K562 (cell line): ENCODE data around the gene BBX. TPM values are rescaled to one million over a fixed set of nuclear protein-coding genes. Genes with fewer than 3 reads are reported as not detected.
A peak's percentile ranks its signal among the peaks of the same experiment; 100 is the strongest.

Source experiments
- ATAC-seq: fragments of 200-7000 bp; cut with Tn5 transposase; 3 replicates; pipeline ENCODE4 v1.9.1; 2020; ENCODE audit warnings: moderate library complexity
- BruUV-seq: library from RNA; stranded (reverse); fragments of 400-500 nt; replicated peaks from 2 replicates; lab custom pipeline; 2021; lab: Mats Ljungman, UMichigan
- CTCF ChIA-PET: fragments of 300-600 bp; formaldehyde crosslinking; extraction: SDS; loops from one replicate; lab custom pipeline; 2021; ENCODE audit warnings: low intra/inter-chr PET ratio; lab: Yijun Ruan, JAX
- POLR2A ChIA-PET: fragments of 300-600, 350-650 bp; sonication (Branson Sonifier 250); formaldehyde crosslinking; extraction: SDS; loops from one replicate; lab custom pipeline; 2021; ENCODE audit warnings: antibody characterized with exemption, inconsistent platforms; lab: Yijun Ruan, JAX
- DNase-seq, 4 experiments: peaks; one replicate each; pipeline versions ENCODE4 v3.0.0 to v3.0.0-alpha.2; 2011 to 2018; ENCODE audit warnings: low spot score in 3 of 4, mixed read lengths in 3 of 4; ENCODE audit errors: extremely low read depth in 1 of 4
- FAIRE-seq: peaks from 2 replicates; lab custom pipeline; 2011; peaks lifted over from hg19 to GRCh38; lab: Jason Lieb, UNC
- H2AFZ ChIP-seq: 2 replicates; pipeline ENCODE4 v1.6.0; 2011; ENCODE audit warnings: low read depth, low read length, control low read depth, inconsistent platforms
- H3K27ac ChIP-seq: fragments of 200-600 bp; 3 replicates; pipeline ENCODE4 v1.8.0; 2011; ENCODE audit warnings: low read depth, mild to moderate bottlenecking, control low read depth, inconsistent platforms, low read length, moderate library complexity, mixed read lengths; ENCODE audit errors: extremely low read depth
- H3K27me3 ChIP-seq, 2 experiments: fragments of 300-600 bp in 1 of 2; 2 replicates in 1 of 2; 3 replicates in 1 of 2; pipeline versions ENCODE4 v1.6.0 to v1.8.0; 2011; ENCODE audit warnings: inconsistent platforms in 2 of 2, low read length in 2 of 2, mild to moderate bottlenecking in 1 of 2, mixed read lengths in 1 of 2, moderate library complexity in 1 of 2; ENCODE audit not compliant: control insufficient read depth in 2 of 2, insufficient read depth in 2 of 2
- H3K36me3 ChIP-seq: fragments of 300-600 bp; 3 replicates; pipeline ENCODE4 v1.8.0; 2011; ENCODE audit warnings: mild to moderate bottlenecking, low read length, inconsistent platforms; ENCODE audit not compliant: control insufficient read depth, insufficient read depth
- H3K4me1 ChIP-seq, 2 experiments: fragments of 200-600 bp in 1 of 2; replicated peaks in 1 of 2; 2 replicates in 1 of 2; 3 replicates in 1 of 2; pipeline versions ENCODE4 v1.5.1 to v1.8.0; 2011; ENCODE audit warnings: inconsistent platforms in 2 of 2, low read length in 2 of 2, mild to moderate bottlenecking in 1 of 2, mixed read lengths in 1 of 2, moderate library complexity in 1 of 2; ENCODE audit not compliant: control insufficient read depth in 2 of 2, insufficient read depth in 2 of 2
- H3K4me2 ChIP-seq: 2 replicates; pipeline ENCODE4 v1.6.1; 2011; ENCODE audit warnings: low read length, control low read depth, inconsistent platforms, mixed read lengths; ENCODE audit not compliant: insufficient read depth
- H3K4me3 ChIP-seq: fragments of 200-600 bp; sonication (generic), shearing (Covaris generic); 2 replicates; pipeline ENCODE4 v1.5.1; 2016; ENCODE audit warnings: control low read depth, inconsistent platforms
- H3K79me2 ChIP-seq: fragments of 200-600 bp; 3 replicates; pipeline ENCODE4 v1.8.0; 2011; ENCODE audit warnings: low read length, inconsistent platforms; ENCODE audit not compliant: control insufficient read depth, insufficient read depth
- H3K9ac ChIP-seq, 2 experiments: 2 replicates each; pipeline versions ENCODE4 v1.6.0 to v1.6.1; 2011; ENCODE audit warnings: low read depth in 2 of 2, low read length in 2 of 2, control low read depth in 1 of 2, inconsistent platforms in 1 of 2, mild to moderate bottlenecking in 1 of 2, mixed read lengths in 1 of 2; ENCODE audit not compliant: insufficient read depth in 1 of 2
- H3K9me1 ChIP-seq: one replicate; pipeline ENCODE4 v1.6.0; 2011; ENCODE audit warnings: inconsistent platforms, mild to moderate bottlenecking, low read length, moderate library complexity; ENCODE audit not compliant: control insufficient read depth, insufficient read depth
- H3K9me3 ChIP-seq: replicated peaks from 2 replicates; pipeline ENCODE4 v1.5.1; 2011; ENCODE audit warnings: low read depth, low read length, inconsistent platforms; ENCODE audit not compliant: control insufficient read depth, insufficient read depth
- H4K20me1 ChIP-seq: replicated peaks from 2 replicates; pipeline ENCODE4 v1.6.1; 2011; ENCODE audit warnings: low read length, inconsistent platforms, mixed read lengths; ENCODE audit not compliant: control insufficient read depth, insufficient read depth
- IFI16 ChIP-seq: fragments of 250-450 bp; sonication (Bioruptor Pico); IDR thresholded peaks from 2 replicates; pipeline ENCODE4 v2.1.2; 2022; ENCODE audit warnings: mild to moderate bottlenecking, inconsistent platforms
- POLR2A ChIP-seq: fragments of 450-650 bp; conservative IDR thresholded peaks from 2 replicates; pipeline ENCODE4 v1.6.1; 2016
- RBFOX2 ChIP-seq: fragments of 200-400 bp; formaldehyde crosslinking; IDR thresholded peaks from 2 replicates; pipeline ENCODE4 v1.6.1; 2017; ENCODE audit warnings: low read depth, mild to moderate bottlenecking, low read length, moderate library complexity
- SAFB ChIP-seq: fragments of 200-400 bp; formaldehyde crosslinking; IDR thresholded peaks from 2 replicates; pipeline ENCODE4 v1.6.1; 2017; ENCODE audit warnings: low read depth, low read length, borderline replicate concordance
- TRIM24 ChIP-seq, 2 experiments: fragments of 450-650 bp; IDR thresholded peaks; 2 replicates each; pipeline ENCODE4 v1.6.1; 2016
- ZBTB7A ChIP-seq: IDR thresholded peaks from 2 replicates; pipeline ENCODE4 v1.6.1; 2011; ENCODE audit warnings: low read depth, mild to moderate bottlenecking, low read length, moderate library complexity, borderline replicate concordance; ENCODE audit not compliant: control insufficient read depth
- WGBS: fragments of 100-300 bp; shearing (Covaris generic); methylation state at CpG from one replicate; pipeline ENCODE4 v1.1.6; 2016; ENCODE audit warnings: low coverage, mixed read lengths; ENCODE audit not compliant: insufficient coverage; ENCODE audit errors: missing lambda C conversion rate; 5-methylcytosine and 5-hydroxymethylcytosine counted together
- in situ Hi-C: fragments of 300-500 bp; cut with MboI; formaldehyde crosslinking; loops from 4 replicates; pipeline ENCODE4 v1.15.0; 2018; ENCODE audit warnings: inconsistent platforms, mixed read lengths
- intact Hi-C: fragments of 100-400 bp; cut with micrococcal nuclease; formaldehyde crosslinking; loops from 2 replicates; pipeline ENCODE4 v1.14.2; 2022
- polyA plus RNA-seq, 8 experiments: library from polyadenylated mRNA; depleted of rRNA in 4 of 8; stranded (reverse) in 5 of 8; unstranded in 3 of 8; fragments of >200 nt; fragmentation: Nextera tagmentation in 2 of 8; fragmentation: Illumina TruSeq in 1 of 8; extraction: Ambion mirVana in 2 of 8; extraction: Trizol in 1 of 8; gene quantifications; 2 replicates each; pipeline versions ENCODE4 v1.2.1 to v1.2.3, GENCODE V29; 2011 to 2014; ENCODE audit warnings: inconsistent platforms in 1 of 8, missing spikeins in 1 of 8
- total RNA-seq, 7 experiments: library from RNA; depleted of rRNA in 6 of 7; stranded (reverse); fragments of >200 nt in 6 of 7; fragmentation: Illumina TruSeq in 2 of 7; extraction: Trizol in 2 of 7; gene quantifications; 2 replicates each; pipeline versions ENCODE4 v1.2.1 to v1.2.3, GENCODE V29; 2011 to 2021; ENCODE audit warnings: low replicate concordance in 1 of 7
- TF ChIP-seq, protein P1 (sequence below): IDR thresholded peaks from 3 replicates; pipeline ENCODE4 v1.6.1; 2011; ENCODE audit warnings: borderline replicate concordance, mild to moderate bottlenecking, moderate library complexity; ENCODE audit not compliant: insufficient read length; ENCODE audit errors: extremely low read depth
- TF ChIP-seq, protein P2 (sequence below), 3 experiments: fragments of 200-800 bp in 1 of 3; sonication (Bioruptor generic) in 1 of 3; sonication (generic) in 1 of 3; formaldehyde crosslinking in 1 of 3; IDR thresholded peaks; 2 replicates each; pipeline versions ENCODE4 v1.6.1 to v1.8.0; 2016 to 2022; ENCODE audit warnings: mild to moderate bottlenecking in 2 of 3, missing compliant biosample characterization in 2 of 3, missing genetic modification characterization in 2 of 3, missing genetic modification reagents in 1 of 3
- TF ChIP-seq, protein P3 (sequence below): fragments of 250-450 bp; sonication (Bioruptor Pico); IDR thresholded peaks from 2 replicates; pipeline ENCODE4 v1.5.0; 2020; ENCODE audit warnings: mild to moderate bottlenecking, borderline replicate concordance
- TF ChIP-seq, protein P4 (sequence below): sonication (generic); formaldehyde crosslinking; IDR thresholded peaks from 2 replicates; pipeline ENCODE4 v1.8.1; 2023; ENCODE audit warnings: mild to moderate bottlenecking, missing genetic modification reagents, moderate library complexity

BBX gene
- total and polyA plus RNA-seq, 9 of the 15 experiments (the other 6 are each of a cell fraction or from before 2014, with no cell fraction given) = 4.9 to 19.5 (median 11.8) TPM

DNA sequence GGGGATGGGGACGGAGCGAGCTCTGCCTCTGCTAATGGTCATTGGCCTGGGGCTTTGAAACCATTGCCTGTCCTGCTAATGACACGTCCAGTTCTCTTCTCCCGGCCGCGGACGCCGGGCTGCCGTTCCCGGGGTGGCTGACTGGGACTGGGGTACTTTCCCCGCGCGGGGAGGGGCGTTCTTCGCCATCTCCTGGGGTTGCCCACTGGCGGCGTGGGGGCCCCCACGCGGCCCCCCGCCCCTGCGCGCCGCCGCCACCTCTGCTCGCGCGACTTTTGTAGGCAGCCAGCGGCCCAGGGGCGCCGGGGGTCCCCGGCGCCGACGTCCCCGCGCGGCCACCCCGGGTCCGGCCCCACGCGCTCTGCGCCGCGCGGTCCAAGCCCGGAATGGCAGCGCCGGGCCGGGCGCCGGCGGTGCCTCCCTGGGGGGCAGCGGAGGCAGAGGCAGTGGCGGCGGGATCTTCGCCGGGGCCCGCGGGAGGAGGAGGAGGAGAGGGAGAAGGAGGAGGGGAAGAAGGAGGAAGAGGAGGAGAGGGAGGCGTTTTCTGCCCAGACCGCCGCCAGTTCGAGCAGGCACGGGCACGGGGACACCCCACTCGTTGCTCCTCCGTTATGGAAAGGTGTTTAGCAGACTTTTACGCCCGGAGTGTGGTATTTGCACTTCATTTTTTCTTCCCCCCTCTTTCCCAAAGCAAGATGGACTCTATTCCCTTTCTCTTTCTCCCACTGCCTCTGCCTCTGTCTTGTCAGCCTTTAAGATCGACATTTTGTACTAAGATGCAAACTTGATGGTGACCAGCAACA, 2.3 kb downstream of the BBX start:
- no peak for FAIRE-seq
- H2AFZ ChIP-seq = peak overlapping the region; percentile 77
- H3K4me3 ChIP-seq = peak overlapping the region; percentile 86
- no peaks in the 10 kb centered on the region for H3K9me1 ChIP-seq
- CTCF ChIA-PET = no interaction called here
- no peaks in the 10 kb centered on the region for H3K9me3 ChIP-seq
- H3K27ac ChIP-seq = peak overlapping the region; percentile 76; the same call in 2 of the 3 replicates
- peak; percentile 19 for ATAC-seq
- peaks cover 5 to 15% of the 10 kb centered on the region in 2 experiments; a peak in 4 of 5 replicates for H3K4me1 ChIP-seq
- peaks cover 11% of the 10 kb centered on the region; the same call in 1 of the 3 replicates for H3K36me3 ChIP-seq
- peak; percentile 38 to 64 (median 44) for DNase-seq
- H4K20me1 ChIP-seq = no peaks in the 10 kb centered on the region
- H3K4me2 ChIP-seq = peak overlapping the region; percentile 91
- no TSS peak for BruUV-seq
- H3K79me2 ChIP-seq = peaks cover 26% of the 10 kb centered on the region
- 0% methylated on average over 8 of the region's 70 CpGs for WGBS
- peak overlapping the region; percentile 67 to 94 for H3K9ac ChIP-seq
- in situ Hi-C loops = no loop called here
- H3K27me3 ChIP-seq = no peaks in the 10 kb centered on the region
- POLR2A ChIA-PET = interaction anchor here (0.6 to 1.2 kb wide), 6 partner anchors 8 to 151 kb away, joined by 3 to 5 read pairs (median 3); no protein-coding TSS in a partner anchor
- intact Hi-C loops = loop anchor here (5.0 kb wide), 1 partner anchor 93 kb away; no protein-coding TSS in a partner anchor
- TF ChIP-seq, protein P1, sequence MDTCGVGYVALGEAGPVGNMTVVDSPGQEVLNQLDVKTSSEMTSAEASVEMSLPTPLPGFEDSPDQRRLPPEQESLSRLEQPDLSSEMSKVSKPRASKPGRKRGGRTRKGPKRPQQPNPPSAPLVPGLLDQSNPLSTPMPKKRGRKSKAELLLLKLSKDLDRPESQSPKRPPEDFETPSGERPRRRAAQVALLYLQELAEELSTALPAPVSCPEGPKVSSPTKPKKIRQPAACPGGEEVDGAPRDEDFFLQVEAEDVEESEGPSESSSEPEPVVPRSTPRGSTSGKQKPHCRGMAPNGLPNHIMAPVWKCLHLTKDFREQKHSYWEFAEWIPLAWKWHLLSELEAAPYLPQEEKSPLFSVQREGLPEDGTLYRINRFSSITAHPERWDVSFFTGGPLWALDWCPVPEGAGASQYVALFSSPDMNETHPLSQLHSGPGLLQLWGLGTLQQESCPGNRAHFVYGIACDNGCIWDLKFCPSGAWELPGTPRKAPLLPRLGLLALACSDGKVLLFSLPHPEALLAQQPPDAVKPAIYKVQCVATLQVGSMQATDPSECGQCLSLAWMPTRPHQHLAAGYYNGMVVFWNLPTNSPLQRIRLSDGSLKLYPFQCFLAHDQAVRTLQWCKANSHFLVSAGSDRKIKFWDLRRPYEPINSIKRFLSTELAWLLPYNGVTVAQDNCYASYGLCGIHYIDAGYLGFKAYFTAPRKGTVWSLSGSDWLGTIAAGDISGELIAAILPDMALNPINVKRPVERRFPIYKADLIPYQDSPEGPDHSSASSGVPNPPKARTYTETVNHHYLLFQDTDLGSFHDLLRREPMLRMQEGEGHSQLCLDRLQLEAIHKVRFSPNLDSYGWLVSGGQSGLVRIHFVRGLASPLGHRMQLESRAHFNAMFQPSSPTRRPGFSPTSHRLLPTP = no peak
- TF ChIP-seq ZBTB7A (peak; percentile 74; the same call in 1 of the 2 replicates), TRIM24 (IDR thresholded peaks at IDR 0.05) (no peak), SAFB (peak; percentile 74), RBFOX2 (peak; percentile 66), POLR2A (0 out of 2 replicates have a peak, but pooled peaks have one; percentile 37), IFI16 (CRISPR knock-in tag) (no peak)
- TF ChIP-seq, protein P2, sequence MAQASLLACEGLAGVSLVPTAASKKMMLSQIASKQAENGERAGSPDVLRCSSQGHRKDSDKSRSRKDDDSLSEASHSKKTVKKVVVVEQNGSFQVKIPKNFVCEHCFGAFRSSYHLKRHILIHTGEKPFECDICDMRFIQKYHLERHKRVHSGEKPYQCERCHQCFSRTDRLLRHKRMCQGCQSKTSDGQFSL (CRISPR knock-in tag; IDR thresholded peaks at IDR 0.05) = peak; percentile 64; the same call in 1 of the 2 replicates
- TF ChIP-seq, protein P2 (tag; IDR thresholded peaks at IDR 0.05) = no peak; a peak in 2 of 4 replicates
- TF ChIP-seq, protein P3, sequence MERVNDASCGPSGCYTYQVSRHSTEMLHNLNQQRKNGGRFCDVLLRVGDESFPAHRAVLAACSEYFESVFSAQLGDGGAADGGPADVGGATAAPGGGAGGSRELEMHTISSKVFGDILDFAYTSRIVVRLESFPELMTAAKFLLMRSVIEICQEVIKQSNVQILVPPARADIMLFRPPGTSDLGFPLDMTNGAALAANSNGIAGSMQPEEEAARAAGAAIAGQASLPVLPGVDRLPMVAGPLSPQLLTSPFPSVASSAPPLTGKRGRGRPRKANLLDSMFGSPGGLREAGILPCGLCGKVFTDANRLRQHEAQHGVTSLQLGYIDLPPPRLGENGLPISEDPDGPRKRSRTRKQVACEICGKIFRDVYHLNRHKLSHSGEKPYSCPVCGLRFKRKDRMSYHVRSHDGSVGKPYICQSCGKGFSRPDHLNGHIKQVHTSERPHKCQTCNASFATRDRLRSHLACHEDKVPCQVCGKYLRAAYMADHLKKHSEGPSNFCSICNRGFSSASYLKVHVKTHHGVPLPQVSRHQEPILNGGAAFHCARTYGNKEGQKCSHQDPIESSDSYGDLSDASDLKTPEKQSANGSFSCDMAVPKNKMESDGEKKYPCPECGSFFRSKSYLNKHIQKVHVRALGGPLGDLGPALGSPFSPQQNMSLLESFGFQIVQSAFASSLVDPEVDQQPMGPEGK (CRISPR knock-in tag) = no peak
- TF ChIP-seq, protein P4, sequence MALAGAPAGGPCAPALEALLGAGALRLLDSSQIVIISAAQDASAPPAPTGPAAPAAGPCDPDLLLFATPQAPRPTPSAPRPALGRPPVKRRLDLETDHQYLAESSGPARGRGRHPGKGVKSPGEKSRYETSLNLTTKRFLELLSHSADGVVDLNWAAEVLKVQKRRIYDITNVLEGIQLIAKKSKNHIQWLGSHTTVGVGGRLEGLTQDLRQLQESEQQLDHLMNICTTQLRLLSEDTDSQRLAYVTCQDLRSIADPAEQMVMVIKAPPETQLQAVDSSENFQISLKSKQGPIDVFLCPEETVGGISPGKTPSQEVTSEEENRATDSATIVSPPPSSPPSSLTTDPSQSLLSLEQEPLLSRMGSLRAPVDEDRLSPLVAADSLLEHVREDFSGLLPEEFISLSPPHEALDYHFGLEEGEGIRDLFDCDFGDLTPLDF (CRISPR knock-in tag) = no peak
